Astrocyte of the cerebellum (primary cell): ENCODE measurements around the gene DTNBP1.
A peak's percentile ranks its signal among the peaks of the same experiment; 100 is the strongest.

ENCODE experiments used
- DNase-seq: peaks from one replicate; pipeline ENCODE4 v3.0.0-alpha.2; 2011; ENCODE audit warnings: low read depth
- H3K4me3 ChIP-seq: 2 replicates; pipeline ENCODE4 v1.5.1; 2011; ENCODE audit warnings: mild to moderate bottlenecking, low read depth, low read length, moderate library complexity
- in situ Hi-C: cut with HindIII; loops from 2 replicates; pipeline ENCODE4 v1.10.0; 2017; ENCODE audit warnings: low sequenced_read_pairs
- TF ChIP-seq, protein P1 (sequence below): IDR thresholded peaks from 2 replicates; pipeline ENCODE4 v1.5.1; 2012; ENCODE audit warnings: low read length, low read depth, moderate library complexity, mild to moderate bottlenecking; ENCODE audit errors: missing control alignments

The DTNBP1 gene, protein sequence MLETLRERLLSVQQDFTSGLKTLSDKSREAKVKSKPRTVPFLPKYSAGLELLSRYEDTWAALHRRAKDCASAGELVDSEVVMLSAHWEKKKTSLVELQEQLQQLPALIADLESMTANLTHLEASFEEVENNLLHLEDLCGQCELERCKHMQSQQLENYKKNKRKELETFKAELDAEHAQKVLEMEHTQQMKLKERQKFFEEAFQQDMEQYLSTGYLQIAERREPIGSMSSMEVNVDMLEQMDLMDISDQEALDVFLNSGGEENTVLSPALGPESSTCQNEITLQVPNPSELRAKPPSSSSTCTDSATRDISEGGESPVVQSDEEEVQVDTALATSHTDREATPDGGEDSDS

DNA sequence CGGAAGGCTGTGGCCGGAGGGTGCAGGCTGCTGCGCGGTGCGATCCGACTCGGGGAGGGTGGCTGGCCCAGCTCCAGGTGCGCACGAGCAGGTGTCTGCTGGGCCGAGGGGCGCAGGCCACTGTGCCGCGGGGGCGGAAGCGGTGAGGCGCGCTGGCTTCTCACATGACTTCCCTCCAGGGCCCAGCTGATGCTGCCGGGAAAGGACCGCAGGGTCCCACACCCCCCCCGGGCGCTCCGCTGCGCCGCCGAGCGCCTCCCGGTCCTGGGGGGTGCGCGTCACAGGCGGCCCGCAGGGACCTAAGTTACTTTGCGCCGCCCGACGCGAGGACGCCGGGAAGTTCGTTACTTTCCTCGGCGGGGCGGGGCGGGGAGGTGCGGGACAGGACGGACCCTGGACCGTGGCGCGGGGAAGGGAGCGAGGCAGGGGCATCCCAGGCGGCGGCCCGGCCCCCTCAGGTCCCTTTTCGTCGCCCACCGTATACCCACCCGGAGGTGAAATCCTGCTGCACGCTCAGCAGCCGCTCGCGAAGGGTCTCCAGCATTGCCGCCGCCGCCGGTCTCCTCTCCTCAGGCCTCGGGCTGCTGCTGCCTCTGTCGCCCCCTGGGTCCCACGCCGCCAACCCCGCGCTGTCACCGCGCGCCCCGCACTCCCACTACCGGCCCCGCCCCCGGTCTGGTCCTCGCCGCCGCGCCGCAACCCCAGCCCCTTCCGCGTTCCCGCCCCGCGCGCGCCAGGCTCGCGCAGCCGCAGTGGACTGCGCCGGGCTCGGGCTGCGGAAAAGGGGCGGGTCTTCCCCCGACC lies at the start of gene DTNBP1:
Gene DTNBP1 (minus strand): TSS at position 703 of the 804 bp plus-strand sequence. CDS start 159 bp downstream, at position 544.
- in situ Hi-C loops, result no loop called here

DNA sequence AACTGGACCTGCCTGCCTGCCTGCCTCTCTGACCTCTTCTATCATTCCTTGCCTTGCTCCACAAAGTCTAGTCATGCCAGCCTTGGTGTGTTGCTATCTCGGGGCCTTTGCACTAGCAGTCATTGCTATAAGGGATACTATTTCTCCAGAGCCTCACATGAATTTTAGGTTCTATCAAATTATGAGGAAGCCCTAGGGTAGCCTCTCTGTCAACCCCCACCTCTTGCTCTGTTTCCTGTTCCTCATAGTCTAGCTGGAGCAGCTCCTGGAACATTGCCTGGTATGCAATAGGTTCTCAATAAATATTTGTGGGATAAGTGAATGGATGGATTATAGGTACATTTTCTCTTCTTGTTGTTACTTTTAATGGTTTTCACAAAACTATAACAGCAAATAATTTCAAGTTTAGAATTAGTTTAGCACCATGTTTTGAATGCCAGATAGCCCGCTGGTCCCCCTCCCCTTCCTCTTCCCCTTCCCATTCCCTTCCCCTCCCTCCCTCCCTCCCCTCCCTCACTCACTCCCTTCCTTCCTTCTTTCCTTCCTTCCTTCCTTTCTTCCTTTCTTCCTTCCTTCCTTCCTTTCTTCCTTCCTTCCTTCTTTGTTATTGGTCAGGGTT lies 46.9 kb upstream of the DTNBP1 start:
- H3K4me3 ChIP-seq, result no peak overlapping the region
- in situ Hi-C loops, result no loop called here
- no peak for DNase-seq
- TF ChIP-seq, protein P1, sequence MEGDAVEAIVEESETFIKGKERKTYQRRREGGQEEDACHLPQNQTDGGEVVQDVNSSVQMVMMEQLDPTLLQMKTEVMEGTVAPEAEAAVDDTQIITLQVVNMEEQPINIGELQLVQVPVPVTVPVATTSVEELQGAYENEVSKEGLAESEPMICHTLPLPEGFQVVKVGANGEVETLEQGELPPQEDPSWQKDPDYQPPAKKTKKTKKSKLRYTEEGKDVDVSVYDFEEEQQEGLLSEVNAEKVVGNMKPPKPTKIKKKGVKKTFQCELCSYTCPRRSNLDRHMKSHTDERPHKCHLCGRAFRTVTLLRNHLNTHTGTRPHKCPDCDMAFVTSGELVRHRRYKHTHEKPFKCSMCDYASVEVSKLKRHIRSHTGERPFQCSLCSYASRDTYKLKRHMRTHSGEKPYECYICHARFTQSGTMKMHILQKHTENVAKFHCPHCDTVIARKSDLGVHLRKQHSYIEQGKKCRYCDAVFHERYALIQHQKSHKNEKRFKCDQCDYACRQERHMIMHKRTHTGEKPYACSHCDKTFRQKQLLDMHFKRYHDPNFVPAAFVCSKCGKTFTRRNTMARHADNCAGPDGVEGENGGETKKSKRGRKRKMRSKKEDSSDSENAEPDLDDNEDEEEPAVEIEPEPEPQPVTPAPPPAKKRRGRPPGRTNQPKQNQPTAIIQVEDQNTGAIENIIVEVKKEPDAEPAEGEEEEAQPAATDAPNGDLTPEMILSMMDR, result no peak

More for the DNA sequence above, at the start of gene DTNBP1:
- no peak for DNase-seq
- peak within 1 kb of the TSS; percentile 79 for H3K4me3 ChIP-seq
- TF ChIP-seq, protein P1, result no peak

DNA sequence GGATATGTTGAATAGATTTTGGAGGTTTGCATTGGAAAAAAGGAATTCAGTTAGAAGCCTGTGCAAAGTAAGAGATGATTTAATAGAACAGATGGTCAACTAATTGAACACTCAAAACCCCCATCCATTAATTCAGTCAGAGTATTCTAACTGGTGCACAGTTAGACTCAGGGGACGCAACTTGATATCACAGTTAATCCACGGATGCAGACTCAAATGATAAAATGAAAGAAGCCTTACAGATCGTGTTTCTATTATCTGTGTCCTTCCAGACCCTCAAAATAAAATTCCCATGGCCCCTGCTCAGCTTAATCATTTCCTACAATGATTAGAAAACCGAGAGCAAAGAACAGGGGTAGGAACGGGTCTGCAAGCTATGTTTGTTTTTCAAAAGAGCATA lies 45.4 kb upstream of the DTNBP1 start:
- no peak for DNase-seq
- in situ Hi-C loops, result no loop called here
- TF ChIP-seq, protein P1, result no peak
- no peak overlapping the region for H3K4me3 ChIP-seq

DNA sequence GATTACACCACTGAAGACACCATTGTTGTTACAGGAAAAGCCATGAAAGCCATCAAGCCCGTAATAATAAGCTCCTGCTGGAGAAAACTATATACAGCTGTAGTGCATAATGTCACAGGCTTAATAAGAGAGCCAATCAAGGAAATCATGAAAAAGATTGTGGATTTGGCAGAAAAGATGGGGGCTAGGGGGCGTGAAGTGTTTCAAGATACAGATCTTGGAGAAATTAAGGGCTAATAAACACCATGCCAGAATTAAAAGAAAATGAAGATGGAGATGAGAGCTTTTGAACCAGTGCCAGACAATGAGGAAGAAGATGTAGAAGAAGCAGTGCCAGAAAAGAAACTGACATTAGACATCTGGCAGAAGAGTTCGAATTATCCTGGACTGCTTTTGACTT lies 43.2 kb upstream of the DTNBP1 start:
- DNase-seq, result no peak
- H3K4me3 ChIP-seq, result no peak overlapping the region
- TF ChIP-seq, protein P1, result no peak
- in situ Hi-C loops, result no loop called here

DNA sequence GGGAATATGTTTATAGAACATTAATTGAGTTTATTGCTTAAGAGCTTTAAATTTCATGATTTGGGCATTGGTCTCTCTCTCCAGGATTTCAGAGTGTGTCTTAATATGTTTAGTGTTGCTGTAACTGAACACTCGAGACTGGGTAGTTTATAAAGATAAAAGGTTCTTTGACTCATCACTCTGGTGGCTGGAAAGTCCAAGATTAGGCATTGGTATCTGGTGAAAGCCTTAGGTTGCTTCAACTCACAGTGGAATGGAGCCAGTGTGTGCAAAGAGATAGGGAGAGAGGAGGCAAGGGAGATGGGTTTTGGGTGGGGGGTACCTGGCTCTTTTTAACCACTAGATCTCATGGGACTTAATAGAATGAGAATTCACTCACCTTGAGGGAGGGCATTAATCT lies 35.6 kb upstream of the DTNBP1 start:
- no peak for DNase-seq
- TF ChIP-seq, protein P1, result no peak
- in situ Hi-C loops, result loop anchor here (25.0 kb wide), 1 partner anchor 489 kb away; no protein-coding TSS in a partner anchor
- H3K4me3 ChIP-seq, result no peak overlapping the region

DNA sequence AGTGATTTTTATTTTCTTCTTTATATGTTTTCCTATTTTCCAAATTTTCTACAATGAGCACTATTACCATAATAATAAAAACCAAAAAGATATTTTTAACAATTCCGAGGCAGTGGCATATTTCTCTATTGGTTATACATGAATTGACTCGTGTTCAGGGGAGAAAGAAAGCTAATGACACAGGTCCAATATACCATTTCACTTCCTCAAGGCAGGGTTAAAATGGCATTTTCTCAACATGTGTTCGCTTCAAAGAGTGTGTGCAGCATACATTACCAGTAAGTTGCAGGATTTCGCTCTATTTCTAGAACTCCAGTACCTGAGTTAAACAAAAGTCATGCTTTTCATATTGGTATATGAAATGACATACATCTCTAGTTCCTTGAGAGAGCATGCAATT lies 35.1 kb upstream of the DTNBP1 start:
- in situ Hi-C loops, result loop anchor here (25.0 kb wide), 1 partner anchor 489 kb away; no protein-coding TSS in a partner anchor
- TF ChIP-seq, protein P1, result no peak
- no peak for DNase-seq
- no peak overlapping the region for H3K4me3 ChIP-seq
